ENCODE measurements around the gene GSDME.

GSDME gene

GRCh38 chr7:24707988-24708615 lies 49.2 kb downstream of the GSDME start:
- Histone ChIP-seq H3K4me3 (replicated peaks; ENCODE audit: insufficient read depth, low read length) (no peak overlapping the region), H3K27ac (replicated peaks) (no peak overlapping the region), H3K27me3 (ENCODE audit: insufficient read depth, poor library complexity, severe bottlenecking) (no peaks in the 10 kb centered on the region)
- TF ChIP-seq CTCF (IDR thresholded peaks at IDR 0.05; ENCODE audit: insufficient read depth, low read length) (no peak), GABPA (IDR thresholded peaks at IDR 0.05; ENCODE audit: low read depth) (no peak), REST (IDR thresholded peaks at IDR 0.05; ENCODE audit: insufficient replicate concordance, low read depth) (no peak), SPI1 (IDR thresholded peaks at IDR 0.05; ENCODE audit: borderline replicate concordance, low read depth) (no peak), POLR2AphosphoS5 (IDR thresholded peaks at IDR 0.05; ENCODE audit: low read depth) (no peak)
- DNase-seq (ENCODE audit: low read depth in 1 of 2, low spot score in 1 of 2), result no peak

GRCh38 chr7:24706211-24707170 lies 50.8 kb downstream of the GSDME start:
- no peak for DNase-seq (ENCODE audit: low read depth in 1 of 2, low spot score in 1 of 2)
- Histone ChIP-seq H3K27me3 (ENCODE audit: insufficient read depth, poor library complexity, severe bottlenecking) (no peaks in the 10 kb centered on the region), H3K4me3 (replicated peaks; ENCODE audit: insufficient read depth, low read length) (no peak overlapping the region), H3K27ac (replicated peaks) (no peak overlapping the region)
- TF ChIP-seq GABPA (IDR thresholded peaks at IDR 0.05; ENCODE audit: low read depth) (no peak), CTCF (IDR thresholded peaks at IDR 0.05; ENCODE audit: insufficient read depth, low read length) (no peak), SPI1 (IDR thresholded peaks at IDR 0.05; ENCODE audit: borderline replicate concordance, low read depth) (no peak), POLR2AphosphoS5 (IDR thresholded peaks at IDR 0.05; ENCODE audit: low read depth) (no peak), REST (IDR thresholded peaks at IDR 0.05; ENCODE audit: insufficient replicate concordance, low read depth) (no peak)

GRCh38 chr7:24705461-24705954 lies 51.8 kb downstream of the GSDME start:
- peak; percentile 34 to 64 for DNase-seq (ENCODE audit: low read depth in 1 of 2, low spot score in 1 of 2)
- no peak overlapping the region for H3K4me3 ChIP-seq (replicated peaks; ENCODE audit: insufficient read depth, low read length)
- no peak overlapping the region for H3K27ac ChIP-seq (replicated peaks)
- no peaks in the 10 kb centered on the region for H3K27me3 ChIP-seq (ENCODE audit: insufficient read depth, poor library complexity, severe bottlenecking)
- TF ChIP-seq POLR2AphosphoS5 (IDR thresholded peaks at IDR 0.05; ENCODE audit: low read depth), result no peak
- TF ChIP-seq GABPA (IDR thresholded peaks at IDR 0.05; ENCODE audit: low read depth), result no peak
- no peak for TF ChIP-seq REST (IDR thresholded peaks at IDR 0.05; ENCODE audit: insufficient replicate concordance, low read depth)
- no peak; the same call in 1 of the 2 replicates for TF ChIP-seq SPI1 (IDR thresholded peaks at IDR 0.05; ENCODE audit: borderline replicate concordance, low read depth)
- no peak for TF ChIP-seq CTCF (IDR thresholded peaks at IDR 0.05; ENCODE audit: insufficient read depth, low read length)

Measured in HL-60 (cell line).